Measurements from ENCODE around the gene PPP1R3G. TPM values are rescaled to one million over a fixed set of nuclear protein-coding genes. Genes with fewer than 3 reads are reported as not detected.
A peak's percentile ranks its signal among the peaks of the same experiment; 100 is the strongest.

Gene PPP1R3G
- total and polyA plus RNA-seq, 2 of the 13 experiments (the other 11 are each of a cell fraction or from before 2014, with no cell fraction given), result 1.2 to 1.3 TPM

GRCh38 chr6:5084360-5084780 is 771 bp upstream of the PPP1R3G start (continued):
- TF ChIP-seq IKZF4 (CRISPR knock-in tag; IDR thresholded peaks at IDR 0.05; ENCODE audit: borderline replicate concordance, low read depth, not compliant biosample characterization) (peak; percentile 60), UBTF (CRISPR knock-in tag; IDR thresholded peaks at IDR 0.05) (peak; percentile 69; the same call in 1 of the 2 replicates), ZFY (CRISPR knock-in tag; IDR thresholded peaks at IDR 0.05) (peak; percentile 70), THAP11 (CRISPR knock-in tag; IDR thresholded peaks at IDR 0.05) (peak; percentile 18; the same call in 1 of the 2 replicates), ZKSCAN8 (CRISPR knock-in tag; IDR thresholded peaks at IDR 0.05; ENCODE audit: borderline replicate concordance) (no peak), SRSF1 (optimal IDR thresholded peaks at IDR 0.05; ENCODE audit: low read depth, low read length) (peak; percentile 65), ZNF263 (CRISPR knock-in tag; IDR thresholded peaks at IDR 0.05) (peak; percentile 20; the same call in 1 of the 2 replicates), JDP2 (CRISPR knock-in tag; IDR thresholded peaks at IDR 0.05; ENCODE audit: borderline replicate concordance) (no peak), NFAT5 (CRISPR knock-in tag; IDR thresholded peaks at IDR 0.05) (no peak), SRY (CRISPR knock-in tag; IDR thresholded peaks at IDR 0.05) (peak; percentile 76; the same call in 1 of the 2 replicates), ZNF766 (CRISPR knock-in tag; IDR thresholded peaks at IDR 0.05; ENCODE audit: borderline replicate concordance) (peak; percentile 79; the same call in 1 of the 2 replicates), RAD51 (IDR thresholded peaks at IDR 0.05; ENCODE audit: borderline replicate concordance) (no peak), ZNF503 (CRISPR knock-in tag; IDR thresholded peaks at IDR 0.05) (0 out of 2 replicates have a peak, but pooled peaks have one; percentile 31), CREB3 (CRISPR knock-in tag; IDR thresholded peaks at IDR 0.05) (peak; percentile 80; the same call in 1 of the 2 replicates), ZNF549 (CRISPR knock-in tag; IDR thresholded peaks at IDR 0.05) (0 out of 2 replicates have a peak, but pooled peaks have one; percentile 61), SNAPC5 (CRISPR knock-in tag; IDR thresholded peaks at IDR 0.05; ENCODE audit: borderline replicate concordance) (no peak), ZBTB44 (CRISPR knock-in tag; IDR thresholded peaks at IDR 0.05) (no peak)
